H1 (cell line): ENCODE measurements around the gene METTL5. TPM values are rescaled to one million over a fixed set of nuclear protein-coding genes. Genes with fewer than 3 reads are reported as not detected.

Experiments
- ASH2L ChIP-seq: fragments of 200-600, 300-600 bp; sonication (generic); IDR thresholded peaks from one replicate; pipeline ENCODE4 v1.7.1; 2017; ENCODE audit warnings: low read length
- CHD2 ChIP-seq: IDR thresholded peaks from 2 replicates; pipeline ENCODE4 v1.6.1; 2012; ENCODE audit warnings: low read length, improper control_type of control experiment
- POLR2AphosphoS5 ChIP-seq: IDR thresholded peaks from 2 replicates; pipeline ENCODE4 v1.6.1; 2011; ENCODE audit warnings: low read depth, low read length
- polyA plus RNA-seq, 7 experiments: library from polyadenylated mRNA; depleted of rRNA in 3 of 7; stranded (reverse) in 5 of 7; unstranded in 2 of 7; fragments of >200 nt in 5 of 7; fragments of 200-250 nt in 2 of 7; gene quantifications; 1 replicate in 5 of 7; 2 replicates in 1 of 7; 4 replicates in 1 of 7; pipeline versions ENCODE4 v1.2.1 to v1.2.3, GENCODE V29; 2011 to 2013; ENCODE audit warnings: missing spikeins in 2 of 7, mixed read lengths in 2 of 7
- total RNA-seq: library from RNA; stranded (reverse); fragmentation: NEBNext Ultra II Directional; extraction: Animal tissue kit (Norgen Biotek cat#: 25700); gene quantifications from 2 replicates; pipeline ENCODE4 v1.2.1, GENCODE V29; 2021

Gene METTL5
- total and polyA plus RNA-seq, 2 of the 8 experiments (the other 6 are each of a cell fraction or from before 2014, with no cell fraction given) = 34.5 to 74.1 TPM

- TF ChIP-seq POLR2AphosphoS5 (no peak), CHD2 (no peak), ASH2L (no peak)
Observed at GRCh38 chr2:169865492-169865891, 40.8 kb upstream of the METTL5 start (continued).
